GM18505 (cell line): ENCODE data around the gene SLC35E1.
"Not testable (repeated sequence)": the region's sequence is repeated elsewhere in the genome, so short reads cannot be mapped to it uniquely, and the experiment has no call there.

Experiments
- ATAC-seq: cut with Tn5 transposase; IDR thresholded peaks from one replicate; pipeline ENCODE4 v1.9.1; 2021; ENCODE audit not compliant: unreplicated experiment
- POLR2A ChIP-seq: IDR thresholded peaks from 4 replicates; pipeline ENCODE4 v1.6.1; 2011; ENCODE audit warnings: borderline replicate concordance; ENCODE audit not compliant: insufficient read depth, insufficient read length; ENCODE audit errors: extremely low read depth

SLC35E1 gene

DNA sequence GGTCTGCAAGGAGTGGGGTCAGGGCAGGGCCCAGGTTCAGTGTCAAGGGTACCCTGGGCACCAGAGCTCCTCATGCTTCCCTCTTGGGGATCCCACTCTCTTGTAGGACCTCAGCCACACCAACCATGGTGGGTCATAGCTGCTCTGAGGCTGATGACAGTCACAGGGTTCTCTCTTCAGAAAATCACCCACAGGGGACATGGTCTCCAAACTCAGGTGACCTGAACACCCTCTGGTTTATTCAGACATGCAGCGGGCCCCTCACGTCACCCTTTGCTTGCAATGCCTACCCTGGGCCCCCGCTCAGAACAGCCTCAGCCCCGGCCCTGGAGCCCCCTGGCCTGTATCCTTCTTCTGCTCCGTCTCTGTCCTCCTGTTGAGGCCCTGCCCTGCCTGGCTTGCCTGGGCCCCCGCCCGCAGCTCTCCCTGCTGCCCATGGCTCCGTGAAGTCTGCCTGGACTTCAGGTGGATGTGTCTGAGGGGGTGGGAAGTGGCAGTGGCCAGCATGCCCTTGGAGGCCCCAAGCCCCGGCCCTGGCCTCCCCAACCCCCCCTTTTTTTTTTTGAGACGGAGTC, 50.4 kb downstream of the SLC35E1 start:
- no peak for TF ChIP-seq POLR2A
- ATAC-seq: no peak

DNA sequence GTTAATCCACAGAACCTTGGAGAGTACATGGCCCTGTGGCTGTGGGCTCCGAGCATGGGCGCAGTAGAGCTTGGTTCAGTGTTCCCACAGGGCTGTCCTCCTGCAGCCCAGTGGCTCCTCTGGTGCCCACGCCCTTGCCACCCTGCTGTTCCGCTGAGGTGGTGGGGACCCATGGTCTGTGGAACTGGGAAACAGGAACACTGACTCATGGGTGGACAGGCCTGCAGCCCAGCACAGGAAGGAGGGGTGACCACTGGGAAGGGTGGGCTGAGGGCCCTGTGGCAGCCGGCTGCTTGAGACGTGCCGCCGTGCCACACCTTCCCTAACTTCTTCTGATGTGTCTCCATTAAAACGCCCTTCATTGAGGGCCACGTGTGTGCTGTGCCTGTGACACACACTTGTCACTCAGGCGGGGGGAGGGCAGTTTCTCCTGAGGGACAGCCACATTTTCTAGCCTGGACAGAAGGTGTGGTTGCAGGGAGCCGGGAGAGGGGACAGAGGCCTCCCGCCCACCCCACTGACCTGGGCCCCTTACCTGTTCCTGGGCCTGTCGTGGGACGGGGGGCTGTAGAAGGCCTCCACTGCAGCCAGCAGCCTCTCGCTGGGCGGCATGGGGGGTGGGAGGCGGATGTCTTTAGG, 51.1 kb downstream of the SLC35E1 start:
- no peak for ATAC-seq
- no peak for TF ChIP-seq POLR2A

DNA sequence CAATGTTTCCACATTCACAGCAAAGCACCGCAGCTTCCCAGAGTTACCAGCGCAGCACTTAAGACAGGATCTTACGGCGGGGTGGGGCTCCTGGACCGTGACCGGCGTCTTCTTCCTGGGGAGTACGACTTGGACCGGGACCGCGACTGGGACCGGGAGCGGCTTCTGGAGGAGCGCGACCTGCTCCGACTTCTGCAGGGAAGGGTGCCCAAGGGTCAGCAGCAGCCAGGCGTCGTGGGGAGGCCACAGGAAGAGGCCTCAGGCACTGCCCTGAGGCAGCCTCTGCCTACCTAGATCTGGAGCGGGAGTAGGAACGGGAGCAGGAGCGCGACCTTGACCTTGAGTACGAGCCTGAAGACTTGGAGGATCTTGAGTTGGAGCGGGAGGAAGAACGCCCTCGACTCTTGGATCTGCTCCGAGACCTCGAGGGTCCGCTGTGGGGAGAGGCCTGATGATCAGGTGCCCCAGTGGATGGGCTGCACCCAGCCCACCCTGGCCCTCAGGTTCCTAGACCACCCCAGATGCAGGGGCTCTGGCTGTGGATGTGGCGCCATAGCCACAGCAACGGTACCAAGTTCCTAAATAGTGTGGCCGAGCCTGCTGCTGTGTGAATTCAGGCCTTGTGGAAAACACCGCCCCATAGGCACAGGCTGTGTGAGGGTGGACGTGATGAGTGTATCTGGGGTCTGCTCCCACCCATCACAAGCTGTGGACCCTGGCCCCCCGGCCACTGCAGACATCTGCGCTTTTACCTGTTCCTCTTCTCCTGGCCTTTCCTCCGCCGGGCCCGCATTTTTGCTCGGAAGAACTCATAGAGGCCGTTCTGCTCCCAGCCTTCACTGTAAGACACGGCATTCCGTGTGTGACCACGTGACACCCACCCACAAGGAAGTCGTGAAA, 51.9 kb downstream of the SLC35E1 start:
- ATAC-seq: no peak
- no peak for TF ChIP-seq POLR2A

DNA sequence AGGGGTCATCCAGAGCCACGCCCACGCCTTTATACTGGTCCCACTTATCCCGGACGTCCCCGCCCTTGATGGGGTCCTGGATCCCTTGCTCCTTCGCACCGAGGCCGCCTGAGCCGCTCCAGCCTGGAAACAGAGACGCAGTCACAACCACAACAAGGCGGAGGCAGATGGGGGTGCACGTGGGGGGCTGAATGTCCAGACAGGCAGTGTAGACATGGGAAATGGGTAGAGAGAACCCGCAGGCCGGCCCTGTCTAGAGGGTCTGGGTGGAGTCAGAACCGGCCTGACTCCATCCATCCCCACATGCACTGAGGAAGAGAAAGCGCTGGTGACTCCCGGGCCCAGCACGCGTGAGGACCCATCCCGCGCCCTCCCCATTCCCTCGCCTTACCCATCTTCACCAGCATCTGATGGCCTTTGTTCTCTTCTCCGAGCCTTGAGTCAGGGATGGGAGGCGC, 53.0 kb downstream of the SLC35E1 start:
- TF ChIP-seq POLR2A: no peak
- ATAC-seq: no peak

DNA sequence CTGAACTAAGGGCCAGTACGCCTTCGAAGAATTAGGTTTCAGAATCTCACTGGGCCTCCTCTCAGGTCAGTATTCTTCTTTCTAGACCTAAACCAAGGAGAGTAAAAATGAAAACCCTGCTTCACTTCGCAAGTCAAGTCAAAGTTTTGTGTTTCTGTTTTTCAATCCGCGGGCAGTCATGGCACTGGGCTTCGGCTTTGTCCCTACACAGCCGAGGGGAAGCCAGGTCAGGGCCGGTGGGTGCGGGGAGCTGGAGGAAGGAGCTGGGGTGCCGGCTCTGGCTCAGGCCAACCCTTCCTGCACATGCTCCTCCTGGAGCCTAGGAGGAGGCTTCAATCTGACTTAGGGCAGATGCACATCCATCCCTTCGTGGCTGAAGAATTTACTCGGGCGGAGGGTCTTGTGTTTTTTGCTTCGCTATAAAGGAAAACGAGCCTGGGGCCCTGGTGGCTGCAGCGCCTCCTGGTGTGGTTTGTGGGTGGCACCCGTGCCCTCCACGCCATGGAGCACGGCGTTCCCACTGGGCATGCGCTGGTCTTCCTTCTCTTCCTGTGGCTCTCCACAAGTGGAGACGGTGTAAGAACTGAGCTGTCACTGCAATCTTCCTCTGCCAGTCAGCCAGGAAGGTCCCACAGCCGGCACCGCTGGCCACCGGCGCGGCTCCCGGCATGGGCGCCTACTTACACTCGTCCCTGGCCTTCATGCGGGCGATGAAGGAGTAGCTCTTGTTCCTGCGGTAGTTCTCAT, 53.6 kb downstream of the SLC35E1 start:
- ATAC-seq: no peak
- TF ChIP-seq POLR2A: no peak

DNA sequence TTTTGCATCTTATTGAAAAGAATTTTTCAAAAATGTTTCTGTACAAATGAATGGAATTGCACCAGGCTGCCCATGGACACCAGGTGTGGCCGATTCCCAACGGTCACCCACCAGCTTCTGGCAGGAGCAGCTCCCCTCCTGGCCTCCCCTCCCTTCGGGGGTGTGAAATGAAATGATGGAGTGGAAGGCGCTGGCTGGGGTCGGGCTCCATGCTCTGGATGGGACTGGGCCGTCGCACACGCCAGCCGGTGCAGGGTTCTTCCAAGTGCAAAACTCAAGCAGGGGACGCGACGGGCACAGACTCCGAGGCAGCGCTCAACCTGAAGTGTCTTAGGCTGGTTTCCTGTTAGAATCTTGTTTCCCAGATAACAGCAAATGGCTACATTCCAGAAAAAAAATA, 54.2 kb downstream of the SLC35E1 start:
- no peak for TF ChIP-seq POLR2A
- ATAC-seq: no peak

DNA sequence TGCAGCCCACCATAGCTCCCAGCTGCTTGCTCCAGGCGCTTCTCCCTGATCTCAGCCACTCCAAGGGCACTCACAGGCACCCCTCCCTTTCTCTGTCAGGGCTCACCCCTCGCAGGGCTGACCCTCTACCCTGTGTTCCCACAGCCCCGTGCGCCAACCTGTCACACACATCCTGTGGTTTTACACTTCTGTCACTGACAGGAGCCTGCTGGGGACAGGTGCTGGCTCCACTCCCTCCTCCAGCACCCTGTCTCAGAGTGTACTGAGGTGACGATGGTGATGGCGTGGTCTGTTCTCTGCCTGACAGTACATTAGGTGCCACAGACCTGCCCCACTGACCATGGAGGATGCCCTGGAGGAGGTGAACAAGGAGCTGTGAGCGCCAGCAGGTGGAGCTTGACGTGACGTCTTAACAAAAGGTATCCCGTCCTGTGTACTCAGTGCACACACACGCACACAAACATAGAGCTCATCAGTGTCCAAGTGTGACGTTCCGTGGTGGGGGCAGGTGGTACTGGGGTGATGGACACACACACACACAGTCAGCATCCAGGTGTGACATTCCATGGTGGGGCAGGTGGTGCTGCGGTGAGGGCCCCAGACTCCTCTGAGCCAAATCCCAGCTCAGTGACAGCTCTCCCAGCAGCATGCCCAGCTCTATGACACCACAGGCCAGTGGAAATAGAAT, 55.1 kb downstream of the SLC35E1 start:
- no peak for TF ChIP-seq POLR2A
- ATAC-seq: no peak

DNA sequence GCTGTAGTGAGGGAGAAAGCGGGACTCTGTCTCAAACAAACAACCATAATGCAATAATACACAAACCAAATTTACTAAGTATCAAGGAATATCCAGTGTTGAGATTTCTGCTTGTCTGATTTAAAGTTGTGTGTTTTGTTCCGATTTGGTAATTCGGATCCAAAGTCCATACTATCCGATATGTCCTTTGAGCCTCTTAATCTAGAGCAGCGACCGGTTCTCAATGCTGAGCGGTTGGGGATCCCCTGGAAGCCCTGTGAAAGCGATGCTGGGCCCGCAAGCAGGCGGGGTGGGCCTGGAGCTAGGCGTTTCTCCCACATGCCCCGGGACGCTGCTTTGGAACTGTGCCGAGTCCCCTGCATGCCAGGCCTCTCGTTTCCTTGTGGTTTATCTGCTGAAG, 55.8 kb downstream of the SLC35E1 start:
- no peak for TF ChIP-seq POLR2A
- ATAC-seq: no peak

DNA sequence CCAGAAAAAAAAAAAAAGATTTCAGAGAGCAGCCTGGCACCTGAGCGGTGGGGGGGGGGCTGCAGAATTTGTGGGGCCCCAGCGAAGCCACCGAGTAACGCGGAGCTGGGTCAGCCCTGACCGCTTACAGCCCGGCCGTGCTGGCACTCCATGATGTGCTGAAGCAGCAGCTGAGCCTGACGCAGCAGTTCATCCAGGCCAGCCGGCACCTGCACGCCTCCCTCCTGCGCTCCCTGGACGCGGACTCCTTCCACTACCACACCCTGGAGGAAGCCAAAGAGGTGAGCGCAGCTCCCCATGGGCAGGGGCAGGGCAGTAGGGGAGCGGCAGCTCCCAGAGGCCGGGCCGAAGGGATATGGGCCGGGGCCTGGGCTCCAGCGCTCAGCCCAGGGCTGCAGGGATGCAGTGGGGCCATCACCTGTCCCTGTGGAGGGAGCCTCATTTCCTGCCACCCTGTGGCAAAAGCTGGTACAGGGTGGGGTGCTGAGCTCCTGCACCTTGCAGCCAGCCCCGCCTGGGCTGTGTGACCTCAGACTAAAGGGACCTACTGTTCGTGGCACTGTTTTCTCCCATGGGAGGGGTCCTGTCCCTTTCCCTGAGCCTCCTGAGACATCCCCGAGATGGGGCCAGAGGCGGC, 57.7 kb downstream of the SLC35E1 start:
- ATAC-seq: no peak
- no peak for TF ChIP-seq POLR2A

DNA sequence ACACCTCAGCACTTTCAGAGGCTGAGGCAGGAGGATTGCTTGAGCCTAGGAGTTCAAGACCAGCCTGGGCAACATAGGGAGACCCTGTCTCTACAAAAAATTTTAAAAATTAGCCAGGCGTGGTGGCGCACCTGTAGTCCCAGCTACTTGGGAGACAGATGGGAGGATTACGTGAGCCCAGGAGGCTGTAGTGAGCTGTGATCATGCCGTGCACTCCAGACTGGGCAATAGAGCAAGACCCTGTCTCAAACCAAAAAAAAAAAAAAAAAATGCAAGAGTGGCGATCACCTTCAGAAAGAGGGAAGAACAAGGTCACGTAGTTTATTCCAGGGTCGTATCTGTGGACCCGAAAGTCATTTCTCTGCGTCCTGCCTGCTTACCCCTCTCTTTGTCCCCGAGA, 59.6 kb downstream of the SLC35E1 start:
- ATAC-seq: not testable (repeated sequence)

DNA sequence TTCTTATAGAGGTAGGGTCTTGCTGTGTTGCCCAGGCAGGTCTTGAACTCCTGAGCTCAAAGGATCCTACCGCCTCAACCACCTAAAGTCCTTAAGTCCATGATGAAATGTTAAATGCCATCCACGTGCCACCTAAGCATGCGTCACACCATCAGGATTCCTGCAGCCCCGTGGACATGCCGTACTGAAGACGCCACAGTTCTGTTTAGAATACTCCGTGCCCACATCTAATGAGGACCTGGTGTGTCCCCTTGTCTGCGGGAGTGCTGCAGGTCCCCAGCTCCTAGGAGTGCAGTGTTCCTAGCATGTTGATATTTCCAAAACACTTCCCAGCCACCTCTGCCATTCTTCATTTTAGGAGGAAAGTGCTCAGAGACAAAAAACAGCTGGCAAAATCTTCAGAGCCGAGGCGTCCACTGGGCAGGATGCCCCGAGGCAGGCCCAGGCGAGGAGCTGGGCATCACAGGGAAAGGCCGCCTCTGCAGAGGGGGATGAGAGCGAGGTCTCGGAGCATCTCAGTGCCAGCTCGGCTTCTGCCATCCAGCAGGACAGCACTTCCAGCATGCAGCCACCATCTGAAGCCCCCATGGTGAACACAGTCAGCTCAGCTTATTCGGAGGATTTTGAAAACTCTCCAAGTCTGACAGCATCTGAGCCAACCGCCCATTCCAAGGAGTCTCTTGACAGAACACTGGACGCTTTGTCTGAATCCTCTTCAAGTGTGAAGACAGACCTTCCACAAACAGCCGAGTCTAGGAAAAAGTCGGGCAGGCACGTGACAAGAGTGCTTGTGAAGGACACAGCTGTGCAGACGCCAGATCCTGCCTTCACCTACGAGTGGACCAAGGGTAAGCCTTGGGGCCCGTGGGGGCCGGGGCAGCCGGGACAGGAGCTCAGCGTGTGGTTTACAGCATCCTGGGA, 62.8 kb downstream of the SLC35E1 start:
- no peak for ATAC-seq
- TF ChIP-seq POLR2A: no peak

DNA sequence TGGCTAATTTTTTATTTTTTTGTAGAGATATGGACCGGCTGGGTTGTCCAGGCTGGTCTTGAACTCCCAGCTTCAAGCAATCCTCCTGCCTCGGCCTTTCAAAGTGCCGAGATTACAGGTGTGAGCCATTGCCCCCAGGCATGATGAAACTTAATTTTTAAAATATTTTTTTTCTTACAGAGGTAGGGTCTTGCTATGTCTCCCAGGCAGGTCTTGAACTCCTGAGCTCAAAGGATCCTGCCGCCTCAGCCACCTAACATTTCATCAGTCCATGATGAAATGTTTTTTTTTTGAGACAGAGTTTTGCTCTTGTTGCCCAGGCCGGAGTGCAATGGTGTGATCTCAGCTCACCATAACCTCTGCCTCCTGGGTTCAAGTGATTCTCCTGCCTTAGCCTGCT, 63.7 kb downstream of the SLC35E1 start:
- no peak for TF ChIP-seq POLR2A

DNA sequence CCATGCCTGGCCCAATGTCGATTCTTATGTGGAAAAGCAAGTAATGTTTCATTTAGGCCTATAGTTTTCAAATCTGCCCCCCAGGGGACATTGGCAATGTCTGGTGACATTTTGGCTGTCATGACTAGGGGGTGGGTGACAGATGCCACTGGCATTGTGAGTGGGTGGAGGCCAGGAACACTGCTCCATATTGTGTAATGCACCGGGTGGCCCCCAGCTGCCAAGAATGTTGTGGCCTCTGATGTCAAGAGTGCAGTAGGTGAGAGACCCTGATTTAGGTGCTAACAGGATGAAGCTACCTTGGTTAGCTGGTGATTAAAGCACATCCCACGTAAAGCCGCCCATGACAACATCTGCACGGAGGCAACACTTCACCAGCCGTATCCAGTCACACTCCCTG, 65.3 kb downstream of the SLC35E1 start:
- no peak for ATAC-seq
- TF ChIP-seq POLR2A: no peak

More for the DNA sequence above, 63.7 kb downstream of the SLC35E1 start:
- no peak for ATAC-seq

DNA sequence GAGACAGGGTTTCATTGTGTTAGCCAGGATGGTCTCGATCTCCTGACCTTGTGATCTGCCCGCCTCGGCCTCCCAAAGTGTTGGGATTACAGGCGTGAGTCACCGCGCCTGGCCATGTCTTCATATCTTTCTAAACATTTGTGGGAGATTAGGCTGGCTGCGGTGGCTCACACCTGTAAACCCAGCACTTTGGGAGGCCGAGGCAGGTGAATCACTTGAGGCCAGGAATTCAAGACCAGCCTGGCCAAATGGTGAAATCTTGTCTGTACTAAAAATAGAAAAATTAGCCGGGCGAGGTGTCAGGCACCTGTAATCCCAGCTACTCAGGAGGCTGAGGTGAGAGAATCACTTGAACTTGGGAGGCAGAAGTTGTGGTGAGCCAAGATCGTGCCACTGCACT, 66.1 kb downstream of the SLC35E1 start:
- not testable (repeated sequence) for ATAC-seq
